Neural cell (in vitro differentiated cells): ENCODE results near the gene IRAK2.

Experiments
- EZH2 ChIP-seq: fragments of 200-600, 300-800 bp; shearing (Covaris generic), sonication (generic); IDR thresholded peaks from 2 replicates; pipeline ENCODE4 v1.6.1; 2014; ENCODE audit warnings: antibody characterized with exemption, low read length, borderline replicate concordance, mild to moderate bottlenecking; ENCODE audit not compliant: insufficient read depth, poor library complexity, severe bottlenecking
- POLR2AphosphoS5 ChIP-seq: IDR thresholded peaks from 2 replicates; pipeline ENCODE4 v1.6.1; 2012
- TAF1 ChIP-seq: IDR thresholded peaks from 2 replicates; pipeline ENCODE4 v1.6.1; 2012; ENCODE audit warnings: low read depth
- TF ChIP-seq, protein P1 (sequence below): fragments of 450-650 bp; IDR thresholded peaks from 2 replicates; pipeline ENCODE4 v1.5.1; 2014; ENCODE audit warnings: antibody characterized with exemption, mild to moderate bottlenecking, moderate library complexity; ENCODE audit not compliant: poor library complexity, severe bottlenecking

DNA sequence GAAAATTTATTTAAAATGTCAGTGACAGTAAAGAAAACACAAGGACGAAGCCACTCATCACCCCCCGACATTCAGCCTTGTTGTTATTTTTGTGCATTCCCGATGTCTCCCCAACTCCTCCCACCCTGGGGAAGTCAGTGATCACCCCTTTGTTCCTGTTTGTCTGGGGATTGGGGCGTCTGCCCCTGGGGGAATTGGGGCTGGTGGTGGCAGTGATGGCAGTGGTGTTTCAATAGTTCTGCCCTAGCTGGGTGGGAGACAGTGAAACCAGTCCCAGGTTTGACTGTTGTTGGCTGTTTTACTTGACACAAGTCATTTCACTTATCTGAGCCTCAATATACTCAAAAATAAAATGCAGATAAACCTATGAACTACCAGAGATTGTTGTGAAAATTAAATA, 33.5 kb downstream of the IRAK2 start:
- TF ChIP-seq, protein P1, sequence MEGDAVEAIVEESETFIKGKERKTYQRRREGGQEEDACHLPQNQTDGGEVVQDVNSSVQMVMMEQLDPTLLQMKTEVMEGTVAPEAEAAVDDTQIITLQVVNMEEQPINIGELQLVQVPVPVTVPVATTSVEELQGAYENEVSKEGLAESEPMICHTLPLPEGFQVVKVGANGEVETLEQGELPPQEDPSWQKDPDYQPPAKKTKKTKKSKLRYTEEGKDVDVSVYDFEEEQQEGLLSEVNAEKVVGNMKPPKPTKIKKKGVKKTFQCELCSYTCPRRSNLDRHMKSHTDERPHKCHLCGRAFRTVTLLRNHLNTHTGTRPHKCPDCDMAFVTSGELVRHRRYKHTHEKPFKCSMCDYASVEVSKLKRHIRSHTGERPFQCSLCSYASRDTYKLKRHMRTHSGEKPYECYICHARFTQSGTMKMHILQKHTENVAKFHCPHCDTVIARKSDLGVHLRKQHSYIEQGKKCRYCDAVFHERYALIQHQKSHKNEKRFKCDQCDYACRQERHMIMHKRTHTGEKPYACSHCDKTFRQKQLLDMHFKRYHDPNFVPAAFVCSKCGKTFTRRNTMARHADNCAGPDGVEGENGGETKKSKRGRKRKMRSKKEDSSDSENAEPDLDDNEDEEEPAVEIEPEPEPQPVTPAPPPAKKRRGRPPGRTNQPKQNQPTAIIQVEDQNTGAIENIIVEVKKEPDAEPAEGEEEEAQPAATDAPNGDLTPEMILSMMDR: no peak
- no peak for TF ChIP-seq POLR2AphosphoS5
- no peak for TF ChIP-seq EZH2
- no peak for TF ChIP-seq TAF1
